Suprapubic skin (tissue), 3 donors: ENCODE measurements around the gene UNC13D.
"Not testable (repeated sequence)": the region's sequence is repeated elsewhere in the genome, so short reads cannot be mapped to it uniquely, and the experiment has no call there.

ENCODE experiments used
- CTCF ChIP-seq, 2 donors: fragments of 200-600 bp in 1 of 2; fragments of 450-650 bp in 1 of 2; sonication (generic) in 1 of 2; IDR thresholded peaks; one replicate each; pipeline ENCODE4 v1.5.1; 2016 to 2019; ENCODE audit warnings: antibody characterized with exemption in 2 of 2, mild to moderate bottlenecking in 1 of 2, moderate library complexity in 1 of 2
- POLR2AphosphoS5 ChIP-seq, 3 donors: sonication (generic); formaldehyde crosslinking; IDR thresholded peaks; one replicate each; pipeline ENCODE4 v1.6.1; 2017; ENCODE audit warnings: antibody characterized with exemption in 3 of 3

- not testable (repeated sequence) for TF ChIP-seq POLR2AphosphoS5, CTCF (IDR thresholded peaks at IDR 0.05)
These were observed 20.7 kb upstream of the UNC13D start for GRCh38 chr17:75864887-75865286.
